WTC11 (cell line): ENCODE data around the gene YBX2. TPM values are rescaled to one million over a fixed set of nuclear protein-coding genes. Genes with fewer than 3 reads are reported as not detected.

Experiments used
- ATF1 ChIP-seq: sonication (generic); formaldehyde crosslinking; IDR thresholded peaks from 2 replicates; pipeline ENCODE4 v1.8.1; 2023; ENCODE audit warnings: mild to moderate bottlenecking, moderate library complexity, missing genetic modification reagents
- ELF4 ChIP-seq: sonication (generic); formaldehyde crosslinking; IDR thresholded peaks from 2 replicates; pipeline ENCODE4 v1.8.1; 2022; ENCODE audit warnings: low read depth, mild to moderate bottlenecking, moderate library complexity, missing genetic modification reagents
- IRF2 ChIP-seq: sonication (generic); formaldehyde crosslinking; IDR thresholded peaks from 2 replicates; pipeline ENCODE4 v1.8.0; 2022; ENCODE audit warnings: low read depth, missing genetic modification reagents, borderline replicate concordance
- JUN ChIP-seq: sonication (generic); formaldehyde crosslinking; IDR thresholded peaks from 2 replicates; pipeline ENCODE4 v1.8.0; 2023; ENCODE audit warnings: mild to moderate bottlenecking, missing genetic modification reagents
- MXD4 ChIP-seq: fragments of 250-450 bp; sonication (Bioruptor Pico); IDR thresholded peaks from 2 replicates; pipeline ENCODE4 v1.8.0; 2021; ENCODE audit warnings: mild to moderate bottlenecking, moderate library complexity, borderline replicate concordance
- NR2C2 ChIP-seq: sonication (generic); formaldehyde crosslinking; IDR thresholded peaks from 2 replicates; pipeline ENCODE4 v1.8.0; 2022; ENCODE audit warnings: mild to moderate bottlenecking, missing genetic modification reagents
- RELA ChIP-seq: sonication (generic); formaldehyde crosslinking; IDR thresholded peaks from 2 replicates; pipeline ENCODE4 v1.8.1; 2022; ENCODE audit warnings: missing genetic modification reagents, mild to moderate bottlenecking, borderline replicate concordance
- TEAD1 ChIP-seq: sonication (generic); formaldehyde crosslinking; IDR thresholded peaks from 2 replicates; pipeline ENCODE4 v1.8.0; 2022; ENCODE audit warnings: mild to moderate bottlenecking, missing genetic modification reagents
- ZNF138 ChIP-seq: sonication (generic); formaldehyde crosslinking; conservative IDR thresholded peaks from 2 replicates; pipeline ENCODE4 v1.8.1; 2022; ENCODE audit warnings: mild to moderate bottlenecking, moderate library complexity, missing genetic modification reagents
- ZNF232 ChIP-seq: sonication (generic); formaldehyde crosslinking; IDR thresholded peaks from 2 replicates; pipeline ENCODE4 v1.8.0; 2022; ENCODE audit warnings: mild to moderate bottlenecking, missing genetic modification reagents
- ZNF416 ChIP-seq: fragments of 250-450 bp; sonication (Bioruptor Pico); IDR thresholded peaks from 2 replicates; pipeline ENCODE4 v1.9.0; 2021; ENCODE audit warnings: mild to moderate bottlenecking, inconsistent platforms
- total RNA-seq: library from RNA; stranded (reverse); gene quantifications from 3 replicates; pipeline ENCODE4 v1.2.3, GENCODE V29; 2021
- TF ChIP-seq, protein P1 (sequence below): fragments of 250-450 bp; sonication (Bioruptor Pico); IDR thresholded peaks from 2 replicates; pipeline ENCODE4 v1.9.0; 2021; ENCODE audit warnings: moderate library complexity, mild to moderate bottlenecking, inconsistent platforms, borderline replicate concordance
- TF ChIP-seq, protein P2 (sequence below): sonication (generic); formaldehyde crosslinking; IDR thresholded peaks from 2 replicates; pipeline ENCODE4 v1.8.1; 2023; ENCODE audit warnings: mild to moderate bottlenecking, missing genetic modification reagents
- TF ChIP-seq, protein P3 (sequence below): sonication (generic); formaldehyde crosslinking; IDR thresholded peaks from 2 replicates; pipeline ENCODE4 v1.8.0; 2023; ENCODE audit warnings: missing genetic modification reagents, mild to moderate bottlenecking, borderline replicate concordance
- TF ChIP-seq, protein P4 (sequence below): fragments of 250-450 bp; sonication (Bioruptor Pico); IDR thresholded peaks from 2 replicates; pipeline ENCODE4 v2.1.2; 2022; ENCODE audit warnings: mild to moderate bottlenecking, moderate library complexity
- TF ChIP-seq, protein P5 (sequence below): sonication (generic); formaldehyde crosslinking; IDR thresholded peaks from 2 replicates; pipeline ENCODE4 v1.8.1; 2022; ENCODE audit warnings: low read depth, missing genetic modification reagents, borderline replicate concordance
- TF ChIP-seq, protein P6 (sequence below): fragments of 250-450 bp; sonication (Bioruptor Pico); IDR thresholded peaks from 2 replicates; pipeline ENCODE4 v1.9.0; 2021; ENCODE audit warnings: mild to moderate bottlenecking
- TF ChIP-seq, protein P7 (sequence below): sonication (generic); formaldehyde crosslinking; conservative IDR thresholded peaks from 2 replicates; pipeline ENCODE4 v1.8.1; 2022; ENCODE audit warnings: mild to moderate bottlenecking, missing genetic modification reagents
- TF ChIP-seq, protein P8 (sequence below): sonication (generic); formaldehyde crosslinking; IDR thresholded peaks from 2 replicates; pipeline ENCODE4 v1.8.1; 2023; ENCODE audit warnings: mild to moderate bottlenecking, missing genetic modification reagents
- TF ChIP-seq, protein P9 (sequence below): sonication (generic); formaldehyde crosslinking; IDR thresholded peaks from 2 replicates; pipeline ENCODE4 v1.8.0; 2022; ENCODE audit warnings: mild to moderate bottlenecking, missing genetic modification reagents

YBX2 gene
- total RNA-seq, 1 experiment from 2014 or later, result 26.8 TPM

DNA sequence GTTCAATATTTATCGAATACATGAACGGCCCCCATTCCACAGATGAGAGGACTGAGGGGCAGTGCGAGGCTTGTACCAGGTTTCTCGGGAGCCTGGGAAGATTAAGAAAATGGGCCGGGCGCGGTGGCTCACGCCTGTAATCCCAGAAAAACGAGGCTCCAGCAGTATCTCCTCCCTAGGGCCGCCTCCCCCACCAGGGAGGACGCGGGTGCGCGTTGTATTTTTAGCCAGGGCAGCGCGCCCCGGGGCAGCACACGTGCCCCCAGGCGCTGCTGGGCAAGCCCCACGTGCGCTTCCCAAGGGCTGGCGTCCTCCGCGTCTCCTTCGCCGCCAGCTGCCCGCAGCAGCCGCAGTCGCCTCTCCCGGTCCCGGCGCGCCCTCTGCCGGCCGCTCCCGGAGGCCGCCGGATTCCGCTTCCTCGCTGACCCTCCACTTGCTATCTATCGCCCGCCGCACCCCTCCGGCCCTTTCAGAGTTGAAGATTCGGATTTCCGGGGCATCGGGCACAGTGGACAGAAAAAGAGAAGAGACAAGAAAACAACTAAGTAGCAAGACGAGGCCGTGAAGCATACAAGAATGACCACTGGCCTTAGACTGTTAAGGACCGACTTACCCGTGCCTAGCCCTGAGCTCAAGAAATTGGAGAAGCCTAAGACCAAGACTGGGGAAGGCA, 1.9 kb upstream of the YBX2 start (continued):
- TF ChIP-seq, protein P1, sequence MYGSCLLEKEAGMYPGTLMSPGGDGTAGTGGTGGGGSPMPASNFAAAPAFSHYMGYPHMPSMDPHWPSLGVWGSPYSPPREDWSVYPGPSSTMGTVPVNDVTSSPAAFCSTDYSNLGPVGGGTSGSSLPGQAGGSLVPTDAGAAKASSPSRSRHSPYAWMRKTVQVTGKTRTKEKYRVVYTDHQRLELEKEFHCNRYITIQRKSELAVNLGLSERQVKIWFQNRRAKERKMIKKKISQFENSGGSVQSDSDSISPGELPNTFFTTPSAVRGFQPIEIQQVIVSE (CRISPR knock-in tag), result no peak
- TF ChIP-seq, protein P2, sequence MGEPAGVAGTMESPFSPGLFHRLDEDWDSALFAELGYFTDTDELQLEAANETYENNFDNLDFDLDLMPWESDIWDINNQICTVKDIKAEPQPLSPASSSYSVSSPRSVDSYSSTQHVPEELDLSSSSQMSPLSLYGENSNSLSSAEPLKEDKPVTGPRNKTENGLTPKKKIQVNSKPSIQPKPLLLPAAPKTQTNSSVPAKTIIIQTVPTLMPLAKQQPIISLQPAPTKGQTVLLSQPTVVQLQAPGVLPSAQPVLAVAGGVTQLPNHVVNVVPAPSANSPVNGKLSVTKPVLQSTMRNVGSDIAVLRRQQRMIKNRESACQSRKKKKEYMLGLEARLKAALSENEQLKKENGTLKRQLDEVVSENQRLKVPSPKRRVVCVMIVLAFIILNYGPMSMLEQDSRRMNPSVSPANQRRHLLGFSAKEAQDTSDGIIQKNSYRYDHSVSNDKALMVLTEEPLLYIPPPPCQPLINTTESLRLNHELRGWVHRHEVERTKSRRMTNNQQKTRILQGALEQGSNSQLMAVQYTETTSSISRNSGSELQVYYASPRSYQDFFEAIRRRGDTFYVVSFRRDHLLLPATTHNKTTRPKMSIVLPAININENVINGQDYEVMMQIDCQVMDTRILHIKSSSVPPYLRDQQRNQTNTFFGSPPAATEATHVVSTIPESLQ (CRISPR knock-in tag), result no peak
- TF ChIP-seq ELF4 (CRISPR knock-in tag) (no peak), JUN (CRISPR knock-in tag) (no peak), ATF1 (CRISPR knock-in tag) (no peak), IRF2 (CRISPR knock-in tag) (no peak), RELA (CRISPR knock-in tag) (no peak), ZNF232 (CRISPR knock-in tag) (peak; percentile 95), NR2C2 (CRISPR knock-in tag) (no peak), ZNF138 (no peak; the same call in 1 of the 2 replicates), ZNF416 (CRISPR knock-in tag) (no peak), TEAD1 (CRISPR knock-in tag) (peak; percentile 97), MXD4 (CRISPR knock-in tag) (no peak)
- TF ChIP-seq, protein P3, sequence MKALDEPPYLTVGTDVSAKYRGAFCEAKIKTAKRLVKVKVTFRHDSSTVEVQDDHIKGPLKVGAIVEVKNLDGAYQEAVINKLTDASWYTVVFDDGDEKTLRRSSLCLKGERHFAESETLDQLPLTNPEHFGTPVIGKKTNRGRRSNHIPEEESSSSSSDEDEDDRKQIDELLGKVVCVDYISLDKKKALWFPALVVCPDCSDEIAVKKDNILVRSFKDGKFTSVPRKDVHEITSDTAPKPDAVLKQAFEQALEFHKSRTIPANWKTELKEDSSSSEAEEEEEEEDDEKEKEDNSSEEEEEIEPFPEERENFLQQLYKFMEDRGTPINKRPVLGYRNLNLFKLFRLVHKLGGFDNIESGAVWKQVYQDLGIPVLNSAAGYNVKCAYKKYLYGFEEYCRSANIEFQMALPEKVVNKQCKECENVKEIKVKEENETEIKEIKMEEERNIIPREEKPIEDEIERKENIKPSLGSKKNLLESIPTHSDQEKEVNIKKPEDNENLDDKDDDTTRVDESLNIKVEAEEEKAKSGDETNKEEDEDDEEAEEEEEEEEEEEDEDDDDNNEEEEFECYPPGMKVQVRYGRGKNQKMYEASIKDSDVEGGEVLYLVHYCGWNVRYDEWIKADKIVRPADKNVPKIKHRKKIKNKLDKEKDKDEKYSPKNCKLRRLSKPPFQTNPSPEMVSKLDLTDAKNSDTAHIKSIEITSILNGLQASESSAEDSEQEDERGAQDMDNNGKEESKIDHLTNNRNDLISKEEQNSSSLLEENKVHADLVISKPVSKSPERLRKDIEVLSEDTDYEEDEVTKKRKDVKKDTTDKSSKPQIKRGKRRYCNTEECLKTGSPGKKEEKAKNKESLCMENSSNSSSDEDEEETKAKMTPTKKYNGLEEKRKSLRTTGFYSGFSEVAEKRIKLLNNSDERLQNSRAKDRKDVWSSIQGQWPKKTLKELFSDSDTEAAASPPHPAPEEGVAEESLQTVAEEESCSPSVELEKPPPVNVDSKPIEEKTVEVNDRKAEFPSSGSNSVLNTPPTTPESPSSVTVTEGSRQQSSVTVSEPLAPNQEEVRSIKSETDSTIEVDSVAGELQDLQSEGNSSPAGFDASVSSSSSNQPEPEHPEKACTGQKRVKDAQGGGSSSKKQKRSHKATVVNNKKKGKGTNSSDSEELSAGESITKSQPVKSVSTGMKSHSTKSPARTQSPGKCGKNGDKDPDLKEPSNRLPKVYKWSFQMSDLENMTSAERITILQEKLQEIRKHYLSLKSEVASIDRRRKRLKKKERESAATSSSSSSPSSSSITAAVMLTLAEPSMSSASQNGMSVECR (CRISPR knock-in tag), result peak; percentile 90; the same call in 1 of the 2 replicates
- TF ChIP-seq, protein P4, sequence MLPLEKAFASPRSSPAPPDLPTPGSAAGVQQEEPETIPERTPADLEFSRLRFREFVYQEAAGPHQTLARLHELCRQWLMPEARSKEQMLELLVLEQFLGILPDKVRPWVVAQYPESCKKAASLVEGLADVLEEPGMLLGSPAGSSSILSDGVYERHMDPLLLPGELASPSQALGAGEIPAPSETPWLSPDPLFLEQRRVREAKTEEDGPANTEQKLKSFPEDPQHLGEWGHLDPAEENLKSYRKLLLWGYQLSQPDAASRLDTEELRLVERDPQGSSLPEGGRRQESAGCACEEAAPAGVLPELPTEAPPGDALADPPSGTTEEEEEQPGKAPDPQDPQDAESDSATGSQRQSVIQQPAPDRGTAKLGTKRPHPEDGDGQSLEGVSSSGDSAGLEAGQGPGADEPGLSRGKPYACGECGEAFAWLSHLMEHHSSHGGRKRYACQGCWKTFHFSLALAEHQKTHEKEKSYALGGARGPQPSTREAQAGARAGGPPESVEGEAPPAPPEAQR (CRISPR knock-in tag), result no peak
- TF ChIP-seq, protein P5, sequence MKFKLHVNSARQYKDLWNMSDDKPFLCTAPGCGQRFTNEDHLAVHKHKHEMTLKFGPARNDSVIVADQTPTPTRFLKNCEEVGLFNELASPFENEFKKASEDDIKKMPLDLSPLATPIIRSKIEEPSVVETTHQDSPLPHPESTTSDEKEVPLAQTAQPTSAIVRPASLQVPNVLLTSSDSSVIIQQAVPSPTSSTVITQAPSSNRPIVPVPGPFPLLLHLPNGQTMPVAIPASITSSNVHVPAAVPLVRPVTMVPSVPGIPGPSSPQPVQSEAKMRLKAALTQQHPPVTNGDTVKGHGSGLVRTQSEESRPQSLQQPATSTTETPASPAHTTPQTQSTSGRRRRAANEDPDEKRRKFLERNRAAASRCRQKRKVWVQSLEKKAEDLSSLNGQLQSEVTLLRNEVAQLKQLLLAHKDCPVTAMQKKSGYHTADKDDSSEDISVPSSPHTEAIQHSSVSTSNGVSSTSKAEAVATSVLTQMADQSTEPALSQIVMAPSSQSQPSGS (CRISPR knock-in tag), result no peak
- TF ChIP-seq, protein P6, sequence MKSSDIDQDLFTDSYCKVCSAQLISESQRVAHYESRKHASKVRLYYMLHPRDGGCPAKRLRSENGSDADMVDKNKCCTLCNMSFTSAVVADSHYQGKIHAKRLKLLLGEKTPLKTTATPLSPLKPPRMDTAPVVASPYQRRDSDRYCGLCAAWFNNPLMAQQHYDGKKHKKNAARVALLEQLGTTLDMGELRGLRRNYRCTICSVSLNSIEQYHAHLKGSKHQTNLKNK (CRISPR knock-in tag), result no peak
- TF ChIP-seq, protein P7, sequence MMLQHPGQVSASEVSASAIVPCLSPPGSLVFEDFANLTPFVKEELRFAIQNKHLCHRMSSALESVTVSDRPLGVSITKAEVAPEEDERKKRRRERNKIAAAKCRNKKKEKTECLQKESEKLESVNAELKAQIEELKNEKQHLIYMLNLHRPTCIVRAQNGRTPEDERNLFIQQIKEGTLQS (CRISPR knock-in tag), result no peak
- TF ChIP-seq, protein P8, sequence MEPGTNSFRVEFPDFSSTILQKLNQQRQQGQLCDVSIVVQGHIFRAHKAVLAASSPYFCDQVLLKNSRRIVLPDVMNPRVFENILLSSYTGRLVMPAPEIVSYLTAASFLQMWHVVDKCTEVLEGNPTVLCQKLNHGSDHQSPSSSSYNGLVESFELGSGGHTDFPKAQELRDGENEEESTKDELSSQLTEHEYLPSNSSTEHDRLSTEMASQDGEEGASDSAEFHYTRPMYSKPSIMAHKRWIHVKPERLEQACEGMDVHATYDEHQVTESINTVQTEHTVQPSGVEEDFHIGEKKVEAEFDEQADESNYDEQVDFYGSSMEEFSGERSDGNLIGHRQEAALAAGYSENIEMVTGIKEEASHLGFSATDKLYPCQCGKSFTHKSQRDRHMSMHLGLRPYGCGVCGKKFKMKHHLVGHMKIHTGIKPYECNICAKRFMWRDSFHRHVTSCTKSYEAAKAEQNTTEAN (CRISPR knock-in tag), result peak; percentile 81; the same call in 1 of the 2 replicates
- TF ChIP-seq, protein P9, sequence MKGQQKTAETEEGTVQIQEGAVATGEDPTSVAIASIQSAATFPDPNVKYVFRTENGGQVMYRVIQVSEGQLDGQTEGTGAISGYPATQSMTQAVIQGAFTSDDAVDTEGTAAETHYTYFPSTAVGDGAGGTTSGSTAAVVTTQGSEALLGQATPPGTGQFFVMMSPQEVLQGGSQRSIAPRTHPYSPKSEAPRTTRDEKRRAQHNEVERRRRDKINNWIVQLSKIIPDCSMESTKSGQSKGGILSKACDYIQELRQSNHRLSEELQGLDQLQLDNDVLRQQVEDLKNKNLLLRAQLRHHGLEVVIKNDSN (CRISPR knock-in tag), result peak; percentile 84
- TF ChIP-seq, all 79 proteins: peak for 33
